Rectal smooth muscle tissue (tissue), 1 donor: Measurements from ENCODE around the gene BORCS5.
"Not testable (repeated sequence)": the region's sequence is repeated elsewhere in the genome, so short reads cannot be mapped to it uniquely, and the experiment has no call there.

ENCODE experiments used
- H3K27ac ChIP-seq: one replicate; pipeline ENCODE4 v1.7.0; 2013; ENCODE audit warnings: low read depth, low read length, inconsistent platforms
- H3K27me3 ChIP-seq: one replicate; pipeline ENCODE4 v1.7.0; 2013; ENCODE audit warnings: low read length; ENCODE audit not compliant: control insufficient read depth, insufficient read depth
- H3K36me3 ChIP-seq: one replicate; pipeline ENCODE4 v1.7.0; 2013; ENCODE audit warnings: low read length; ENCODE audit not compliant: control insufficient read depth, insufficient read depth
- H3K4me1 ChIP-seq: one replicate; pipeline ENCODE4 v1.7.0; 2013; ENCODE audit warnings: low read length; ENCODE audit not compliant: control insufficient read depth, insufficient read depth
- H3K4me3 ChIP-seq: one replicate; pipeline ENCODE4 v1.7.0; 2013; ENCODE audit warnings: low read length
- H3K9ac ChIP-seq: one replicate; pipeline ENCODE4 v1.7.0; 2013; ENCODE audit warnings: low read length

Gene BORCS5

DNA sequence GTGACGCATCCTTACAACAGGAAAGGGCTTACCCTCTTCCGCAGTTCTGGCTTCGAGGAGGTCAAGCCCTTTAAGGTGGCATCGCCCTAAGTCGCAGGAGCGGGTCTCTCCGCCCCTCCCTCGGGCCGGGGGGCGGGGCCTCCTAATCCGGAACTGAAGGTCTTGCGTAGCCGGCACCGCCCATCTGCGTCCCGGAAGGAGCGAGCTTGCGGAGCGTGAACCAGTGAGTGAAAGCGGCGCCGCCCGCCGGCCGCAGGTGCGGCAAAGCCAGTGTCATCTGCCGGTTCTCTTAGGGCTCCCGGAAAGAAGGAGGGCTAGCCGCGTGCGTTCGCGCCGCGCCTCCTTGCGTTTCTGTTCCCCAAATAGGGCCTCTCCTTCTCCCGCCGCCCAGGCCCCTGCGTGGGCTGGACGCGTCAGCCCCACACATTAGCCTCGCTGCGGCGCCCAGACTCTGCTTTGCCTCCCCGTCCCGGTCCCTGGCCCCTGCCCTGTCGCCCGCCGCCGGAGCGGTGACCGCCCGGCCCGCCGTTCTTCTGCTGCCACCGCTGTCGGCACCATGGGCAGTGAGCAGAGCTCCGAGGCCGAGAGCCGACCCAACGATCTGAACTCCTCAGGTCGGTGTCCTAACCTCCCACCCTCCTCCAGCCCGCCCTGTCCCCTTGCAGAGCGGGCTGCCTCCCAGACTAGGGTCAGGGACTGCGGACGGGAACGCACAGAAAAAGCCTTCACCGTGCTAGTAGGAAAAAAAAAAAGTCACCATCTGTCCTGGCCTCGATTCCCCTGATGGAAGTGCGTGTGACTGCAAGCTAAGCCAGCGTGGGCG, at the start of gene BORCS5:
Gene BORCS5 (plus strand): TSS at position 183 of the 823 bp plus-strand sequence. CDS start 374 bp downstream, at position 557.
- peaks cover 8% of the 10 kb centered on the region for H3K4me1 ChIP-seq
- H3K4me3 ChIP-seq, result peak within 1 kb of the TSS; percentile 95
- H3K36me3 ChIP-seq, result no peaks in the 10 kb centered on the region
- no peaks in the 10 kb centered on the region for H3K27me3 ChIP-seq
- peak within 1 kb of the TSS; percentile 94 for H3K9ac ChIP-seq
- H3K27ac ChIP-seq, result peak within 1 kb of the TSS; percentile 97

DNA sequence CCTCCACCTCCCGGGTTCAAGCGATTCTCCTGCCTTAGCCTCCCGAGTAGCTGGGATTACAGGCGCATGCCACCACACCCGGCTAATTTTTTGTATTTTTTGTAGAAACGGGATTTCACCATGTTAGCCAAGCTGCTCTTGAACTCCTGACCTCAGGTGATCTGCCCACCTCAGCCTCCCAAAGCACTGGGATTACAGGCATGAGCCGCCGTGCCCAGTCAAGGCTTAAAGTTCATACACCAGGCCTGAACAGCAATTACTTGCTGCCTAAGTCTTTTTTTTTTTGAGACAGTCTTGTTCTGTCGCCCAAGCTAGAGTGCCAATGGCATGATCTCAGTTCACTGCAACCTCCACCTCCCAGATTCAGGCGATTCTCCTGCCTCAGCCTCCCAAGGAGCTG, 46.2 kb upstream of the BORCS5 start:
- not testable (repeated sequence) for H3K9ac ChIP-seq, H3K27ac ChIP-seq, H3K4me3 ChIP-seq, H3K27me3 ChIP-seq, H3K4me1 ChIP-seq, H3K36me3 ChIP-seq

DNA sequence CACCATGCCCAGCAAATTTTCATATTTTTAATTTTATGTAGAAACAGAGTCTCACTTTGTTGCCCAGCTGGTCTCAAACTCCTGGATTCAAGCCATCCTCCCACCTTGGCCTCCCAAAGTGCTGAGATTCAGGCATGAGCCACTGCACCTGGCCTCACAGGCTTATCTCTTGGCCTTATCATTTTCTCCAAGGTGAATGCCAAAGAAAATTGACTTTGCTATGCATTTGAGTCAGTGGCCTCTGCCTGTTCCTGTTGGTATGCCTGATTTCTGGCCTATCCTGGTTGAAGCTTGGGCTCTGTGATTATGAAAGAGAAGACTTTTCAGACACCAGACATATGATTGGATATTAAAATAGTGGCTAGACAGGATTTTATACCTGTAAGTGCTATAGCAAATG, 41.0 kb upstream of the BORCS5 start:
- Histone ChIP-seq H3K27ac (no peak overlapping the region), H3K4me3 (no peak overlapping the region), H3K36me3 (no peaks in the 10 kb centered on the region), H3K9ac (no peak overlapping the region), H3K4me1 (peaks cover 2% of the 10 kb centered on the region), H3K27me3 (no peaks in the 10 kb centered on the region)

DNA sequence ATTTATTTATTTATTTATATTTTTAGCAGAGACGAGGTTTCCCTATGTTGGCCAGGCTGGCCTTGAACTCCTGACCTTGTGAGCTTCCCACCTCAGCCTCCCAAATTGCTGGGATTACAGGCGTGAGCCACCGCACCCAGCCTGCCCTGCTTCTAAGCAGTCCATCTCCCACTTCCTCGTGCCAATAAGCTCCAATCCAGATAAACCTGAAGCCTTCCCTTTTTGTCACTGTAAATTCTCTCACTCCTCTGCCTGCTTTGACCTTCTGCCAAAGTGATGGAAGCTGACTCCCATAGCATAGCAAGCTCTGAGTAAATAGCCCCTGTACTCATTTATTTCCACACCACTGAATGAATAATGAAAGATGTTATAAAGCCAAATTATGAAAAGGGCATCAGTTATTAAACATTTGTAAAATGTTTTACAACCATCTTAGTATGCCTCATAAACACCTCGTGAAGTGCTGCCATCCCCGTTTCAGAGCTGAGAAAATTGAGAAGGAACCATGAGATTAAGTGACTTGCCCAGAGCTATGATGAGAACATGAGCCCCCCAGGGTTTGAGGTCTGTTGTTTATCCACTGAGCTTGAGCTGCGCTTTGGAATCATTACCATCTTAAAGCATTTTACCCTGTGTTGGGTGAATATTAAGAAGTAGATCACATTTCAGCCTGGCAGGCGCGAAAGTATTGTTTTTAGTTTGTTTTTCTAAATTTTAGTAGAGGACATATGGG, 37.3 kb upstream of the BORCS5 start:
- Histone ChIP-seq H3K27ac (peak overlapping the region; percentile 68), H3K27me3 (no peaks in the 10 kb centered on the region), H3K9ac (no peak overlapping the region), H3K36me3 (no peaks in the 10 kb centered on the region), H3K4me1 (peaks cover 2% of the 10 kb centered on the region), H3K4me3 (peak overlapping the region; percentile 29)

DNA sequence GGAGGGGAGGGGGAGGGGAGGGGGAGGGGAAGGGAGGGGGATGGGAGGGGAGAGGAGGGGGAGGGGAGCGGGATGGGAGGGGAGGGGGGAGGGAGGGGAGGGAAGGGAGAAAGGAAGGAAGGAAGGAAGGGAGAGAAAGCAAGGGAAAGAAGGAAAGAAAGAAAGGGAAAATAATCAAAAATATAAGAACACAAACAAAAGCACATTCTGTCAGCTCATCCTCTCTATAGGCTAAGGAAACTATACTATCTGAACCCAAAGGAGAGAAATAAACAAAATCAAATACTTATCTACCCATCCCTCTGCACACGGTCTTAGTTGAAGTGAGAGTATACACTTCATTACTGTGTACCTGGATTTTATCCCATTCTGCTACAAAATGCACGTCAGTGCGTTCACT, 33.8 kb upstream of the BORCS5 start:
- Histone ChIP-seq H3K4me1 (peaks cover 2% of the 10 kb centered on the region), H3K27me3 (no peaks in the 10 kb centered on the region), H3K4me3 (no peak overlapping the region), H3K36me3 (no peaks in the 10 kb centered on the region), H3K27ac (no peak overlapping the region), H3K9ac (no peak overlapping the region)

DNA sequence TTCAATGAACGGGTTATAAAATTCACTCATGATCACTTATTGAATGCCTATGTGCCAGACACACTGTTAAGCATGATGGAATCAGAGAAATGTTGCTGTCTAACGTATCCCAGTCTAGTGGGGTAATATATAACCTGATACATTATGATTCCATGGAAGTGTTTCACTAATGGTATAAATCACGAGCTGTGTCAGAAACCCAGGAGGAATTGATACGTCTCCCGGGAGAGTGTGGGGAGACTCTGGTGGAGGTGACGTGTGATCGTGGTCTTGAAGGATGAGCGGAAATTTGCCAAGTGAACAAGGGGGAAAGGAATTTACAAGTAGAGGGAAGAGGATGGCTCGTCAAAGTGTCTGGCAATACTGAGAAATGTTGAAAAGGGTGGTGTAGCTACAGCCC, 33.3 kb upstream of the BORCS5 start:
- Histone ChIP-seq H3K27me3 (no peaks in the 10 kb centered on the region), H3K27ac (no peak overlapping the region), H3K9ac (no peak overlapping the region), H3K36me3 (no peaks in the 10 kb centered on the region), H3K4me3 (no peak overlapping the region), H3K4me1 (peaks cover 2% of the 10 kb centered on the region)

DNA sequence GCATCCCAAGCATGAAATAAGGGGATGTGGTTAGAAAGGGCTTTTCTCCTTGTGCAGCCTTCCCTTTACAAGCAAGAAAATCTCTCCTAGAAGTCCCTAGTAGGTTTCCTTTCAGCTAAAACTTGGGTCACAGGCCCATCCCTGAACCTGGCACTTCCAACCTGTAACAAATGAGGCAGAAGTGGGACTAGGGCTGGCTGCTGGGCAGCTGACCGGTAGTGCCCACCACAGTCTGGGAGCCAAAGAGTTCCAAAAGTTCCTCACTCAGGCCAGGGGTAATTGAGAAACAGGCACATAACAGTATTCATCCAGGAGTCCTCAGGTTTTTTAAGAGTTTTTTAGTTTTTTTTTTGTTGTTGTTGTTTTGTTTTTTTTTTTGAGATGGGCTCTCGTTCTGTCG, 30.6 kb upstream of the BORCS5 start:
- H3K4me1 ChIP-seq, result no peaks in the 10 kb centered on the region
- no peak overlapping the region for H3K4me3 ChIP-seq
- no peaks in the 10 kb centered on the region for H3K36me3 ChIP-seq
- no peak overlapping the region for H3K27ac ChIP-seq
- no peaks in the 10 kb centered on the region for H3K27me3 ChIP-seq
- H3K9ac ChIP-seq, result no peak overlapping the region

DNA sequence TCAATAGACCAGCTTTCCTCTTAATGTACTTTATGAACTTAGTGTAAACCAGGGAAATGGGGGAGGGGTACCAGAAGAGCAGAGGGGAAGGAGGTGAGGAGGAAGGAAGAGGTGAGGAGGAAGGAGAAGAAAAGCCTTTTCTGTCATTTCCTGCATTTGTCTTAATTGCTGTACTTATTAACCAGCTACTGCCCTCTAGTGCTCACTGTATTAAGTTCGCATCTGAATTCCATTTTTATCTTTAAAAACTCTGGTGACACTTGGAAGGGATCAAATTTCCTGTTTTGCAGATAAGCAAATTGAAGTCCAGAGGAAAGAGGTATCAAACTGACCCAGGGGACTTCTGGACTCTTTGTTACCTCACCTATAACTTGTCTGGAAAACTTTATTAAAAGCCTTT, 29.1 kb upstream of the BORCS5 start:
- no peak overlapping the region for H3K27ac ChIP-seq
- no peaks in the 10 kb centered on the region for H3K27me3 ChIP-seq
- no peak overlapping the region for H3K4me3 ChIP-seq
- H3K36me3 ChIP-seq, result no peaks in the 10 kb centered on the region
- H3K9ac ChIP-seq, result no peak overlapping the region
- H3K4me1 ChIP-seq, result no peaks in the 10 kb centered on the region

DNA sequence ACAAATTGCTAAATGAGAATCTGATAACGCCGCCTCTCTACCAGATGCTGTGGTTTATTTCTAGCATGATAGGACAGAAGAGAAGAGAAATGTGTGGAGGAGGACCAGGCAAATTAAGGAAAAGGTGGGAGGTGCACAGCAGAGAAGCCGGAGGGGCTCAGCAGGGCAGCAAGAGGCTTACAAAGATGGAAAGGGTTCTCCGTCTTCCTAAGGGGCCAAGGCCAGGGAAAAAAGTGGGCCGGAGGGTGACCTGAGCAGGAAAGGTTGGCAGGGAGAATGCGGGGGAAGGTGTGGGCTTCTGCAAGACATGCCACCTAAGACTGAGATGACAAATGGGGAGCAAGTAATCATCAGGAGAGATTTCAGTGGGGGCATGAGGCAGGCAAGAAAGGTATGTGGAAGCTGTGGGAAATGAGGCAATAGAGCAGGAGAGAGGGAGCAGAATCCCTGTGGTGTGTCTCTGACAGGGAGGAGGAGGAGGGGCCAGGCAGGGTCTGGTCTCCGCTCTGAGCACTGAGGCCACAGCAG, 25.6 kb upstream of the BORCS5 start:
- H3K4me3 ChIP-seq, result no peak overlapping the region
- H3K27me3 ChIP-seq, result no peaks in the 10 kb centered on the region
- H3K27ac ChIP-seq, result no peak overlapping the region
- no peaks in the 10 kb centered on the region for H3K36me3 ChIP-seq
- peaks cover 4% of the 10 kb centered on the region for H3K4me1 ChIP-seq
- H3K9ac ChIP-seq, result peak overlapping the region; percentile 21

DNA sequence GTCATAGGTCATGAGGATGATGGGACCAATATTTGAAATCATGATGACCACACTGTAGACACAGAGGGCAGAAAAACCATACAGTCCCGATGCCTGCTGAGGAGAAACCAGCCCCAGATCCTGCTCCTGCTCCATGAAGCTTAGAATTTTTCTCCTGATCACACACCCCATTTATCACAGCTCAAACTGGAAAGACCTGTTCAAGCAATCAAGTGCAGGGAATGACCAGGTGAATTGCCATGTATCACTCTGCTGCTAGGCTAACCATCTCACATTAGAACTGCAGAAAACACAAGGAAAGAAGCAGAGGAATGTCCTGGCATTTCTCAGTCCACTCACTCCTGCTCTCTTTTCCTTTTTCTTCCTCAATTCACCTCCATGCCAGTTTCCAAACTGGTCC, 25.0 kb upstream of the BORCS5 start:
- no peaks in the 10 kb centered on the region for H3K27me3 ChIP-seq
- H3K4me1 ChIP-seq, result peaks cover 4% of the 10 kb centered on the region
- H3K4me3 ChIP-seq, result no peak overlapping the region
- H3K36me3 ChIP-seq, result no peaks in the 10 kb centered on the region
- no peak overlapping the region for H3K27ac ChIP-seq
- H3K9ac ChIP-seq, result no peak overlapping the region

DNA sequence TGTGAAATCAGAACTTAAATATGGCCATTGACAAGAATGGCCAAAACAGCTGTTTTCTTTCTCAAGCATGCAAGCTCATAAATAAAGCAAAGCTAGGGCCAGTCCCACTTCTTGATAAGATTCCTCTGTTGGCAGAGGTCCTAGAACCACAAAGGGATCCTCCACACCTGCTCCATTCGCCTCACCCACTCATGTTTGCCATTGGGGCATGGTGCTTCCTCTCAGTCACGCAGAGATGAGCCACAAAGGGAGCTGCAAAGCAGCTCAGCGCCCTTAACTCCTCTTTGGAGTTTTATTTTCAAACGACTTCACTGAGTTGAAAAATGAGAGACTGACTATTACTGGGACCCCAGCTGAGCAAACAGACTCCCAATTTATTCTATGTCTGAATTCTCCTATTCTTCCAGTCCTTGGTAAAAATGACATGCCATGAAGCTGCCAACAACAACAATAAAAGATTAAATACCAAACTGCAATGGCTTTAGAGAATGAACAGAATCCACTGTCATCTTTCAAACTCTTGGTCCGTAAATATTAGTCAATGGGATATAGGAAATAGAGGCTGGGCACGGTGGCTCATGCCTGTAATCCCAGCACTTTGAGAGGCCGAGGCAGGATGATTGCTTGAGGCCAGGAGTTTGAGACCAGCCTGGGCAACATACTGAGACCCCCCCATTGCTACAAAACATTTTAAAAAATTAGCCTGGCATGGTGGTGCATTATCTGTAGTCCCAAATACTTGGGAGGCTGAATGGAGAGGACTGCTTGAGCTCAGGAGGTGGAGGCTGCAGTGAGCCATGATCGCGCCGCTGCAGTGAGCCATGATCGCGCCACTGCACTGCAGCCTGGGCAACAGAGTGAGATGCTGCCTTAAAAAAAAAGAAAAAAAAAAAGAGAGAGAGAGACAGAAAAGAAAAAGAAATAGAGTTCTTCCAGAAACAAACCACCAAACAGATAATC, 23.2 kb upstream of the BORCS5 start:
- Histone ChIP-seq H3K27ac (no peak overlapping the region), H3K9ac (no peak overlapping the region), H3K4me3 (no peak overlapping the region)

More for the DNA sequence above, 23.2 kb upstream of the BORCS5 start:
- Histone ChIP-seq H3K36me3 (no peaks in the 10 kb centered on the region), H3K27me3 (no peaks in the 10 kb centered on the region), H3K4me1 (peaks cover 4% of the 10 kb centered on the region)
